Ovary (tissue), 9 donors: ENCODE results near the gene AK3. TPM values are rescaled to one million over a fixed set of nuclear protein-coding genes. Genes with fewer than 3 reads are reported as not detected.
A peak's percentile ranks its signal among the peaks of the same experiment; 100 is the strongest.
"Not testable (repeated sequence)": the region's sequence is repeated elsewhere in the genome, so short reads cannot be mapped to it uniquely, and the experiment has no call there.

Experiments used
- DNase-seq, 5 donors: peaks; one replicate each; pipeline ENCODE4 v3.0.0-alpha.2; 2019 to 2020
- H3K27ac ChIP-seq, 2 donors: fragments of 200-600 bp; one replicate each; pipeline versions ENCODE4 v1.5.1 to v1.8.0; 2019 to 2022
- H3K27me3 ChIP-seq: fragments of 200-600 bp; one replicate; pipeline ENCODE4 v1.8.0; 2022
- H3K36me3 ChIP-seq: fragments of 200-600 bp; sonication (generic); one replicate; pipeline ENCODE4 v1.5.1; 2019
- H3K4me1 ChIP-seq: one replicate; pipeline ENCODE4 v1.8.1; 2013; ENCODE audit warnings: mild to moderate bottlenecking, moderate library complexity; ENCODE audit not compliant: insufficient read depth
- H3K4me3 ChIP-seq: fragments of 200-600 bp; sonication (generic); one replicate; pipeline ENCODE4 v1.5.1; 2017
- H3K9me3 ChIP-seq, 2 donors: fragments of 200-600 bp in 1 of 2; sonication (generic) in 1 of 2; one replicate each; pipeline versions ENCODE4 v1.5.1 to v1.8.1; 2013 to 2019; ENCODE audit warnings: mild to moderate bottlenecking in 1 of 2, moderate library complexity in 1 of 2
- CTCF ChIP-seq, 3 donors: fragments of 450-650 bp in 2 of 3; fragments of 200-600 bp in 1 of 3; IDR thresholded peaks; one replicate each; pipeline versions ENCODE4 v1.5.1 to v1.8.0; 2016 to 2022; ENCODE audit warnings: antibody characterized with exemption in 3 of 3, mild to moderate bottlenecking in 1 of 3
- EP300 ChIP-seq: sonication (generic); formaldehyde crosslinking; IDR thresholded peaks from one replicate; pipeline ENCODE4 v1.6.1; 2017; ENCODE audit warnings: antibody characterized with exemption
- POLR2A ChIP-seq: fragments of 450-650 bp; IDR thresholded peaks from one replicate; pipeline ENCODE4 v1.6.1; 2017; ENCODE audit warnings: antibody characterized with exemption, mild to moderate bottlenecking, moderate library complexity
- WGBS, 3 donors: extraction: QIAGEN DNeasy Blood & Tissue Kit in 1 of 3; methylation state at CpG; one replicate each; pipeline versions ENCODE4 v1.1.5 to v1.1.7; 2013 to 2017; 5-methylcytosine and 5-hydroxymethylcytosine counted together
- intact Hi-C, 4 donors: fragments of 100-400 bp; cut with DNase I; formaldehyde crosslinking; loops; one replicate each; pipeline versions ENCODE4 v1.11.0 to v1.15.1; 2022 to 2023
- polyA plus RNA-seq, 2 donors: library from polyadenylated mRNA; stranded (reverse); fragments of 200-250 nt in 1 of 2; fragments of 350-450 nt in 1 of 2; fragmentation: Illumina TruSeq in 1 of 2; extraction: RNeasy Lipid Tissue Mini Kit (QIAGEN cat#74804) in 1 of 2; gene quantifications; one replicate each; pipeline ENCODE4 v1.2.3, GENCODE V29; 2013 to 2014
- total RNA-seq, 7 donors: library from RNA; depleted of rRNA in 2 of 7; stranded (reverse); fragments of >200 nt in 2 of 7; fragmentation: NEBNext Ultra II Directional in 3 of 7; extraction: Animal tissue kit (Norgen Biotek cat#: 25700) in 3 of 7; gene quantifications; one replicate each; pipeline versions ENCODE4 v1.1.0 to v1.2.4, GENCODE V29; 2016 to 2023
- donor health status: DM: no; HTN: no; CAD: no; lungs with moderate emphysema.
- donor health status: DM: no; HTN: no; CAD: no.
- donor health status: Bipolar disorder and iron deficiency.
- donor health status: DM: yes; HTN: yes; CAD: no.
- donor health status: DM: no; HTN: no; CAD: no.
- donor health status: DM: yes; HTN: yes; CAD: no.

The AK3 gene
- total and polyA plus RNA-seq, 9 donors: 49.8 to 88.7 (median 59.5) TPM

- Histone ChIP-seq H3K9me3 (no peaks in the 10 kb centered on the region), H3K4me3 (peak overlapping the region; percentile 84), H3K4me1 (peaks cover 6% of the 10 kb centered on the region), H3K27me3 (no peaks in the 10 kb centered on the region), H3K27ac (peak overlapping the region; percentile 15 to 49), H3K36me3 (no peaks in the 10 kb centered on the region)
- TF ChIP-seq EP300 (no peak), POLR2A (no peak), CTCF (IDR thresholded peaks at IDR 0.05) (no peak)
- 65 to 72% (median 70%) methylated on average over 13 of the region's 13 CpGs for WGBS, 3 donors
- no peak for DNase-seq
- intact Hi-C loops: loop anchor here (2.0 to 10.0 kb wide), 4 partner anchors 78 to 962 kb away; partner anchors contain the start of genes AK3 (in 3 of the 4) and RIC1 (in 1 of the 4)
Measured at GRCh38 chr9:4662989-4663792, 77.8 kb downstream of the AK3 start.

GRCh38 chr9:4662108-4662988 is 78.7 kb downstream of the AK3 start, which contains the start of gene PLPP6:
Gene PLPP6, plus strand, starts transcription at chr9:4662294. Its CDS starts 82 bp downstream, at chr9:4662376.
- Histone ChIP-seq H3K4me3 (peak within 1 kb of the TSS; percentile 84), H3K9me3 (no peaks in the 10 kb centered on the region), H3K36me3 (no peaks in the 10 kb centered on the region), H3K4me1 (peaks cover 6% of the 10 kb centered on the region), H3K27ac (peak within 1 kb of the TSS; percentile 15 to 49), H3K27me3 (no peaks in the 10 kb centered on the region)
- intact Hi-C loops: loop anchor here (2.0 to 10.0 kb wide), 4 partner anchors 78 to 962 kb away; partner anchors contain the start of genes AK3 (in 3 of the 4) and RIC1 (in 1 of the 4)
- peak; percentile 86 to 90 (median 88) for DNase-seq
- WGBS, 3 donors: 3 to 4% (median 3%) methylated on average over 50 to 70 of the region's 70 CpGs
- peak; percentile 33 for TF ChIP-seq POLR2A
- no peak for TF ChIP-seq EP300
- peak; percentile 46 to 58 (median 55) for TF ChIP-seq CTCF (IDR thresholded peaks at IDR 0.05)

- Histone ChIP-seq H3K4me3 (peak overlapping the region; percentile 84), H3K27ac (no peak overlapping the region), H3K9me3 (no peaks in the 10 kb centered on the region), H3K36me3 (no peaks in the 10 kb centered on the region), H3K27me3 (no peaks in the 10 kb centered on the region), H3K4me1 (peaks cover 6% of the 10 kb centered on the region)
- intact Hi-C loops: loop anchor here (2.0 to 10.0 kb wide), 4 partner anchors 79 to 963 kb away; partner anchors contain the start of genes AK3 (in 3 of the 4) and RIC1 (in 1 of the 4)
- no peak for DNase-seq
- WGBS, 3 donors: 2 to 6% (median 4%) methylated on average over 5 of the region's 5 CpGs
- TF ChIP-seq EP300 (no peak), CTCF (IDR thresholded peaks at IDR 0.05) (no peak), POLR2A (no peak)
Measured at GRCh38 chr9:4661611-4662010, 79.4 kb downstream of the AK3 start.

GRCh38 chr9:4661165-4661564 is 79.8 kb downstream of the AK3 start:
- H3K27ac ChIP-seq: no peak overlapping the region
- TF ChIP-seq CTCF (IDR thresholded peaks at IDR 0.05) (no peak), EP300 (no peak), POLR2A (no peak)

GRCh38 chr9:4660665-4661064 is 80.3 kb downstream of the AK3 start:
- not testable (repeated sequence) for DNase-seq, H3K27me3 ChIP-seq, H3K4me1 ChIP-seq, H3K4me3 ChIP-seq, H3K9me3 ChIP-seq, H3K36me3 ChIP-seq, H3K27ac ChIP-seq
- intact Hi-C loops: loop anchor here (10.0 kb wide), 3 partner anchors 84 to 964 kb away; partner anchors contain the start of genes AK3 (in 2 of the 4) and RIC1 (in 1 of the 4)
- 89 to 92% (median 91%) methylated on average over 4 to 5 of the region's 5 CpGs for WGBS, 3 donors

More at GRCh38 chr9:4661165-4661564, 79.8 kb downstream of the AK3 start:
- no peaks in the 10 kb centered on the region for H3K9me3 ChIP-seq
- peaks cover 6% of the 10 kb centered on the region for H3K4me1 ChIP-seq
- intact Hi-C loops: loop anchor here (10.0 kb wide), 3 partner anchors 84 to 964 kb away; partner anchors contain the start of genes AK3 (in 2 of the 4) and RIC1 (in 1 of the 4)
- no peaks in the 10 kb centered on the region for H3K27me3 ChIP-seq
- WGBS, 3 donors: 63 to 68% (median 67%) methylated on average over 1 of the region's 1 CpG
- no peak overlapping the region for H3K4me3 ChIP-seq
- no peaks in the 10 kb centered on the region for H3K36me3 ChIP-seq
- DNase-seq: no peak
